GM08714 (cell line): ENCODE results near the gene IQCM.

Experiments
- H3K4me3 ChIP-seq: fragments of 200-500 bp; sonication (Bioruptor generic); 2 replicates; pipeline ENCODE4 v1.5.1; 2014; ENCODE audit warnings: mild to moderate bottlenecking, low read length, inconsistent platforms
- ZNF274 ChIP-seq: IDR thresholded peaks from 2 replicates; pipeline ENCODE4 v1.6.1; 2012; ENCODE audit warnings: mild to moderate bottlenecking, low read depth, low read length

IQCM gene

DNA sequence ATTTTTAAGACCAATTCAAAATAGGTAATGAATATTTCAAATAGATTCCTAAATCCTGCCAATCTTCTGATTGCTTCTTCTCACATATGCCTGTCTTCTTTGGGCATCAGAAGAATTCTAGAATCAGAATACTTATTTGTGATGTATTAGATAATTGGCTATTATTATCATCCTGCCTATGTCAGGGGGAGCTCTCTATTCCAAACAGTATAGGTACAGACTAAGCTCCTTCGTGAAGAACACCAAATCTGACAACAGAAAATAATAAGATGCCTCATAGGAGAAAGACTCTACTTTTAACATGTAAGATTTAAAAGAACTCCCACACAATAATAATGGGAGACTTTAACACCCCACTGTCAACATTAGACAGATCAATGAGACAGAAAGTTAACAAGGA is at the start of gene IQCM:
TSS of gene IQCM (minus strand) at position 101 of the 400 bp plus-strand sequence. CDS start 73,152 bp downstream, outside the sequence.
- no peak within 1 kb of the TSS for H3K4me3 ChIP-seq
- TF ChIP-seq ZNF274, result no peak

DNA sequence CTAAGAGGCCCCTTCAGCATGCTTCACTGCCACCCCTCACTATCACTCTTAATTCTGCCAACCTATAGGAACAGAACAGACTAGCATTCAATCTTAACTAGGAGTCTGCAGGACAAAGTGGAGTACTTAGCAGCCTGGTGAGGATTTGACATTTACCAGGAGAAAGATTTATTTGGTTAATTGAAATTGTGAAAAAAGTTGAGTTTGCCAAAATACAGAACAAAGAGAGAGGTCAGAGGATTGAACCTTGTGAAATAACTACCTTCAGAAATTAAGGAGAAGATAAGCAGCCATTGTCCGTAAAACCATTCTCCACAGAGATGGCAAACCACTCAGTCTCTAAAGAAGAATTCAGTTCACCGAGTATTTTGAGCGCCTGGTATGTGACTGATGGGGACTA is 41.8 kb upstream of the IQCM start:
- H3K4me3 ChIP-seq, result no peak overlapping the region
- TF ChIP-seq ZNF274, result no peak

- no peak for TF ChIP-seq ZNF274
- H3K4me3 ChIP-seq, result no peak overlapping the region
These were observed 30.1 kb upstream of the IQCM start for GRCh38 chr4:149845743-149846142.

GRCh38 chr4:149841686-149842085 is 26.0 kb upstream of the IQCM start:
- no peak for TF ChIP-seq ZNF274
- no peak overlapping the region for H3K4me3 ChIP-seq

DNA sequence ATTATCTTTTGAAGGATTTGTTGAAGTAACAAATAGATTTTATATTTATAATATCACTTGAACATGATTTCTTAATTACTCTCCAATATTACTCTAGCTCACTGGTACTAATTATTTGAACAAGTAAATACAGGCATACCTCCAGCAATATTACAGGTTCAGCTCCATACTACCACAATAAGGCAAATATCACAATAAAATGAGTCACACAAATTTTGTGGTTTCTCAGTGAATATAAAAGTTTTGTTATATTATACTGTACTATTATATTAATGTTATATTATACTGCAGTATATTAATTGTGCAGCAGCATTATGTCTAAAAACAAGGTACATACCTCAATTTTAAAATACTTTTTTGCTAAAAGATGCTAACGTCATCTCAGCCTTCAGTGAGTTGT is 22.4 kb upstream of the IQCM start:
- TF ChIP-seq ZNF274, result no peak
- H3K4me3 ChIP-seq, result no peak overlapping the region

DNA sequence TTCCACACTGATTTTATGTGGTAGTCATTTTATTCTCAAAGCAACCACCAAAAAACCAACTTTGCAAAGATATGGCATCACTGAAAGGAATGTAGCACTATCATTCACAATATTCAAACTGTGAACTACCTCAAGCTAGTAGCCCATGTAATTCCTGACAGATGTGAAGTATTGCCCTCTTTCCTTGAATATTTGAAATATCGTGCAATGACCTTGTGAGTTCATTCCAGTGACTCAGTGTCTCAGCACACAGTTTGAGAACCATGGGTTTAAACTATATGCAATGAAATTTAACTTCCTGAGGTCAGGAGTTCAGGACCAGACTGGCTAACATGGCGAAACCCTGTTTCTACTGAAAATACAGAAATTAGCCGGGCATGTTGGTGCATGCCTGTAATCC is 20.9 kb upstream of the IQCM start:
- no peak overlapping the region for H3K4me3 ChIP-seq
- no peak for TF ChIP-seq ZNF274

DNA sequence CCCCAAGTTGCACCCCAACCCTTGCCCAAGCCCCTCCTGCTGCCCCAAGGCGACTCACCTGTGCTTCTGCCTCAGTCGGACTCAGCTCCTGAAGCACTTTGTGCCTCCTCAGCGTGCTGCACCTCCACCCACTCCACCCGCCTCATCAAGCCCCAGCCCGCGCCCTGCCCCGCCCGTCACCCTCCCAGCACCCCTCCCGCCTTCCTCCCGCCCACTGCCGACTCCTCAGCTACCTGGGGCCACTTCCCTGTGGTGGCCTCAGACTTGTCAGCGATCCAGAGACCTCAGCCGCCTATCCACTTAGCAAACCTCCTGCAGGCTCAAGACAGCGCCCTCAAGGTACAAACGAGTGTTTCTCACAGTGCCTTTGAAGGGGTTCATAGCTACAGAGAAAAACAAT is 19.6 kb upstream of the IQCM start:
- TF ChIP-seq ZNF274, result no peak
- H3K4me3 ChIP-seq, result no peak overlapping the region

DNA sequence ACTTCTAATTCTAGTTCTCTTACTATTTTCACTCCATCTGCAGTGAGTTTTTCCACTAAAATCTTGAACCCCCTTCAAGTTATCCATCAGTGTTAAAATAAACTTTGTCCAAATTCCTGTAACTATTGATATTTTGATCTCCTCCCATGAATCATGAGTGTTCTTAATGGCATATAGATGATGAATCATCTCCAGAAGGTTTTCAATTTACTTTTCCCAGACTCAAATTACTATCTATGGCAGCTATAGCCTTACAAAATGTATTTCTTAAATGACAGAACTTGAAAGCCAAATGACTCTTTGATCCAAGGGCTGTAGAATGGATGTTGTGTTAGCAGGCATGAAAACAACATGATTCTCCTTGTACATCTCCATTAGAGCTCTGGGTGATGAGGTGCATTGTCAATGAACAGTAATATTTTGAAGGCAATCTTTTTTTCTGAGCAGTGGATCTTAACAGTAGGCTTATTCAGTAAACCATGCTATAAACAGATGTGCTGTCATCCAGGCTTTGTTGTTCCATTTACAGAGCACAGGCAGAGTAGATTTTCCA is 16.1 kb upstream of the IQCM start:
- no peak for TF ChIP-seq ZNF274
- no peak overlapping the region for H3K4me3 ChIP-seq

DNA sequence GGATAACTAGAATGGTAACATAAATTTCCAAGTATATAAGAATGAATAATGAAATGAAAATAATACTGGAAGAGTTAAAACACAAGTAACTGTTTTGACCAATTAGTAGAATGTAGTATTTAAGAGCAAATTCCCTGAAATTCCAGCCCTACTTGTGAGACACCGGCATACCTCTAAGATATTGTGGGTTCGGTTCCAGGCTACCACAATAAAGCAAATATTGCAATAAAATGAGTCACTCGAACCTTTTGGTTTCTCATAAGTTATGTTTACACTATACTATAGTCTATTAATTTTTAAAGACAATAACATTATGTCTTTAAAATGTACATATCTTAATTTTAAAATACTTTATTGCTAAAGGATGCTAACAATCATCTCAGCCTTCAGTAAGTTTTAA is 15.2 kb upstream of the IQCM start:
- no peak for TF ChIP-seq ZNF274
- no peak overlapping the region for H3K4me3 ChIP-seq

DNA sequence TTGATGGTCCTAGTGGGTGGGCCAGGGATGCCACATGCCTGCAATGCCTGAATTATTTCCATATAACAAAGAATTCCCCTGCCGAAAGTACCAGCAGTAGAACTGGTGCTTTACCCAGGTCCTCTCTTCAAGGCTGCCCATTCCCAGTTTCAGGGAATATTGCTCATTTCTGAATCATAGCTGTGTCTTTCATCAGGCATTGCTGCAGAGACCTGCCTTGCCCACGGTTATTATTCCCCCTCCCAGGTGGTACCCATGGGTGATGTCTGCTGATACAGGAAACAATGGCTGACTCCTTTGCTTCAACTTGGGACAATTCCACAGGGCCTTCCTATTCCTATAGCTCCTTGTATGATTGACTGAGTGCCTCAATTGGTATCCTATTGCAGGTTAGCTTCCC is 9.7 kb upstream of the IQCM start:
- no peak for TF ChIP-seq ZNF274
- no peak overlapping the region for H3K4me3 ChIP-seq

DNA sequence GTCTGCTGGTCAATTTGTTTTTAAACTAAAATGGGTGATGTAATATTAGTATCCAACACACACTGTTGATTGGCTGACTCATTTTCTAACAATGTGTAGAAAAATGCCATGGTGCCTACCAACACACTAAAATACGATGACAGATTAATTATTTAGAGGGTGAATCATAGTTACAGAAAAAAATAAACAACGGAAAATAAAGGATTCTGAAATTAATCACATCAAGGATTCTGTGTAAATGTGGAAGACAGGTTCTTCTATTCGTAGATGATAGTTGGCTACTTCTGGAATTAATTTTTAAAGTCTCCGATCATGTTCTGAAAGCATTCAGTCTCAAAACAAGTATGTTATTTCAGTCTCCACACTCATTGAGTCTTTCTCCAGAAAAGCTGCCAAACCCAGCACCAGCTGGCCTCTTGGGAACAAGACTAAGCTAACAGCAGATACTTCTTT is 8.2 kb upstream of the IQCM start:
- no peak for TF ChIP-seq ZNF274
- H3K4me3 ChIP-seq, result no peak overlapping the region

GRCh38 chr4:149801416-149801815 is 14.2 kb downstream of the IQCM start:
- H3K4me3 ChIP-seq, result no peak overlapping the region
- no peak for TF ChIP-seq ZNF274

DNA sequence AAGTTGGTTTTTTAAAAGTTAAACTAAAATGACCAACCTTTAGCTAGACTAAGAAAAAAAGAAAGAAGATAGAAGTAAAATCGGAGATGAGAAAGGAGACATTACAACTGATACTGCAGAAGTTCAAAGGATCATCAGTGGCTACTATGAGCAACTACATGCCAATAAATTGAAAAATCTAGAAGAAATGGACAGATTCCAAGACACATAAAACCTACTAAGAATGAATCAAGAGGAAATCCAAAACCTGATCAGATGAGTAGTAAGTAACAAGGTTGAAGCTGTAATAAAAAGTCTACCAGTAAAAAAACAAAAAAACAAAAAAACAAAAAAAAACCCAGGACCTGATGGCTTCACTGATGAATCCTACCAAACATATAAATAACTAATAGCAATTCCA is 16.1 kb downstream of the IQCM start:
- H3K4me3 ChIP-seq, result no peak overlapping the region
- TF ChIP-seq ZNF274, result no peak

DNA sequence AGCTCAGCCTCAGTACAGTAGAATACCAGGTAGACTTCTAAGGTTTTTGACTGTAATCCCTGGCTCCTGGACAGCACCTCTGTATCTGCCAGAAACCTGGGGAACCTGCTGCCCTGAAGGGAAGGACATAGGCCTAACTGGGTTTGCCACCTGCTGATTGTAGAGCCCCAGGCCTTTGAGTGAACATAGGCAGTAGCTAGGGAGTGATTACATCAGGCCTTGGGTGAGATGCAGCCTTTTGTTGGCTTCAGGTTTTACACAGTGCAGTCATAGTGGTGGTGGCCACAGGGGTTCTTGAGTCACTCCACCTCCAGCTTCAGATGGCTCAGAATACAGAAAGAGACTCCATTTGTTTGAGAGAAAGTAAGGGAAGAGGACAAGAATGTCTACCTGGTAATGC is 19.3 kb downstream of the IQCM start:
- TF ChIP-seq ZNF274, result no peak
- H3K4me3 ChIP-seq, result no peak overlapping the region

DNA sequence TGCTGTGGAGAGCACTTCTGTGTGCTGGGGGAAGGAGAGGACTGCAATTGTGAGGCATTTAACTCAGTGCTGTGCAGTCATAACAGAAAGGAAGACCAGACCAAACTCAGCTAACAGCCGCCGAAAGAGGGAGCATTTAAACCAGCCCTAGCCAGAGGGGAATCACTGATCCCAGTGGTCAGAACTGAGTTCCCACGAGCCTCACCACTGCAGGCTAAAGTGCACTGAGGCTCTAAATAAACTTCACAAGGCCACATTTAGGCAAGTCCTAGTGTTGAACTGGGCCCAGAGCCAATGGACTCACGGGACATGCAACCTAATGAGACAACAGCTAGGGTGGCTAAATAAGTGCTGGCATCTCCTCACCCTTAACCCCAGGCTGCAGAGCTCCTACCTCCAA is 20.4 kb downstream of the IQCM start:
- no peak for TF ChIP-seq ZNF274

DNA sequence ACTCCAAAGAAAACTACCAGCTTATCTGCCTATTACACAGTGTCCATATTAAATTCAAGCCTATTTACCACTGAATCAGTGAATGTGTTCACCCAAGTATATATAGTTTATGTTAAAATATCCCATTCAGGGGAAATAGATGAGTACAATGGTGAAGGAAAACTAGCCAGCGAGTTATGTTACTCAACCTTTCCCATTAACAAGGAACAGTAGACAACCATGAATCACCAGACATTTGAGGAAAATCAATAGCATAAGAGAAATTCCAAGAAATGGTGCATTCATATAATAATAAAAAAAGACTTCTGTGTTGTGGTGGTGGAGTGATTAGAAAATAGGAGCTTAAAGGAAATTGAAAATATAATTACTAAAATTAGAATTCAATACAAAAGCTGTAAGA is 21.3 kb downstream of the IQCM start:
- TF ChIP-seq ZNF274, result no peak
- H3K4me3 ChIP-seq, result no peak overlapping the region

More for the DNA sequence above, 20.4 kb downstream of the IQCM start:
- no peak overlapping the region for H3K4me3 ChIP-seq
